VCaP (cell line): ENCODE data around the gene THADA.
"Not testable (repeated sequence)": the region's sequence is repeated elsewhere in the genome, so short reads cannot be mapped to it uniquely, and the experiment has no call there.

Experiments used
- H3K27ac ChIP-seq: fragments of 450-650 bp; 2 replicates; pipeline ENCODE4 v1.5.1; 2017
- CTCF ChIP-seq: fragments of 450-650 bp; conservative IDR thresholded peaks from 2 replicates; pipeline ENCODE4 v1.5.1; 2017; ENCODE audit warnings: mild to moderate bottlenecking, moderate library complexity

The THADA gene

DNA sequence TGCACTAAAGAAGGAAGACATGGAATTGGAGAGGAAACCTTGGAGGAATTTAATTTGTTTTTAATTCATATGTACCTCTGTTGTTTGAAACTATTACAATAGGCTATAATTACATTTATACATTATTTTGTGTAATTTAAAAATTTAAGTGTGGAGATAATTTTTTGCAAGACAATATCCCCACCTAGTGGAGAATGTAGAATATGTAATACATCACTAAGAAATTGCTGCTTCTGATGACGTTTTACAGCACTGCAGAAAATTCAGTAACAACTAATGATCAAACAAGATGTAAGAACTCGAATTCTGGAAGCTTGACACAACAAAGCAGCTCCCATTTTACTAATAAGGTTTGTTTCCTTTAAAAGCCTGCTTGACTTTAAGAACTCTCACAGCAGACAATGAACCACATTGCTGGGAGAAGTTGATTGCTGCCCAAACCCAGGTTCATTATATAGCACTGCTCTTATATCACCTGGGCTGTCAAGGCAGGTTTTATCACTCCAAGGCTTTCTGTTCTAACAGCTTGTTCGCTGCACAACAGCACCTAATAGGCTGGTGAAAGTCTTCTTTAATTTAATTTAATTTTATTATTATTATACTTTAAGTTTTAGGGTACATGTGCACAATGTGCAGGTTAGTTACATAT lies 53.4 kb downstream of the THADA start:
- H3K27ac ChIP-seq: no peak overlapping the region
- TF ChIP-seq CTCF: peak; percentile 65

GRCh38 chr2:43541165-43541564 lies 54.7 kb downstream of the THADA start:
- TF ChIP-seq CTCF: no peak
- no peak overlapping the region for H3K27ac ChIP-seq

DNA sequence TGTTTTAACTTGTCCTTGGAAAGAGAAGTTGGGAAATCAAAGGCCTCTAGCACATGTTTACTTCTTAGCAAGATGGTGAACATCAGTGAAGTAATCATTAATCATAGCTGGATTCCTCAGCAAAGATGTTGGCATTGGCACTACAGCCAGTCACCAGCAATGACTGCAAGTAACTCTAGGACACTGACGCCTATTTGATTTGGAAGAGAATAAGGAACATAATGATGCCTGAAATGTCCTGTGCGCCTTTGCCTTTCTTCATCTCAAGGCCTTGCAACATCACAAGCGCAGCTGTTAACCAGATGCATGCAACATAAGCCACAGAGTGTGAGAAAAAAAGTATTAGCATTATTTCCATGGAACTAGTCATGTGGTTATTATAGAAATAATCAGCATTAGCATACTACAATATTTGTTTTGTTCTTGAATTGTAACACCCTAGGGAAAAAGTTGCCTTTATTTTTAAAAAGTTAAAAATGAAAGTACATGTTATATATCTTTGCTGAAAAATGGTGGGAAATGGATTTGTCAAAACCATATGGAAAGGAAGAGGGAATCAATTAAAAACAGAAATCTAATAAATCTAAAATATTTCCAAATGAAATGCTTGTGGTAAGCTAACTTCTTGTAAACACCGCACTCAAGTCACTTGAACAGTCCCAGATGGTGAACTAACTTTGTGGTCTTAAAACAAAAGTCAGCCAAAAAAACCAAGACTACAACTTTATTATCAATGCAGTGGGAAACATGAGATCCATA lies 55.6 kb downstream of the THADA start:
- H3K27ac ChIP-seq: no peak overlapping the region
- no peak for TF ChIP-seq CTCF

DNA sequence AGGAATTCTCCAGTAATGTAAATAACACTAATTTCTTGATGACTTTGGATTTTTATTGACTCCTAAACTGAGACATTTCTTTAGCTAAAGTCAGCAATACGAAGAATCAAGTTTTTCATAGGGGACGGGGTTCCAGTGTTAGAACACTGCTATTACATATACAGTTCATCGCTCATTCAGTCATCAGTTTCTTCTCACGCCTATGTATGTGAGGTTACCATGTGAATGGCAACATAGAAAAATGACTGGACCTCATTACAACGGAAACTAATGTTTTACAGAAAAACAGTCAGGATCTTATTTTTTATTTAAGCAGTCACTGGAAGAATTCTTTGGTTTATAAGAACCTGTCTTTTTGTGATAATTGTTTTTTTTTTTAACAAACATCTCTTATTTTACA lies 56.4 kb downstream of the THADA start:
- no peak for TF ChIP-seq CTCF
- no peak overlapping the region for H3K27ac ChIP-seq

DNA sequence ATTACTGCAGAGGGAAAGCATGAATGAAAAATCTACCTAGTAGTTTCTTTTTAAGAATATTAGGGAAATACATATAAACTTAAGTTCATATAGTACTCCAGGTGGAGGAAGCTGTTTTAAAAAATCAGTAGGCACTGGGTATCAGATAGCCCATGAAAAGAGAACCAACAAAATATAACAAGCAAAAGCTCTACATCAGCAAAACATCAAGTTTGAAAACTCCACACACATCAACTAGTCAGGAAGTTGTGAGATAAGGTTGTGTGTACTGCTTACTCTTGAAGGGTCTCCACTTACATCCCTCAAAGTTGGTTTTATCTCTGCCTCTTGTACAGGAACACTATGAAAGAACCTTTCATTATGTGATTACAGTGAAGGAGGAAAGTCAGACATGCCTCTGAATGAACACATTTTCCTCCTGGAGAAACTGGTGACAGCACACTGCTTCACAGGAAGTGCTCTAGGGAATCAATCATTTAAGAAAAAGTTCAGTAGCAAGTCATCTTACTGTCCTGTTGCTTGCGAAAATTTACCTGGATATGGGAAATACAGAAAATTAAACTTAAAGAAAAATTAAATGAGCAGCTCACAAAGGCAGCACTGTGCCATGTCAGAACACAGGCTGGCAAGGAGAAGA lies 57.7 kb downstream of the THADA start:
- TF ChIP-seq CTCF: no peak
- no peak overlapping the region for H3K27ac ChIP-seq

DNA sequence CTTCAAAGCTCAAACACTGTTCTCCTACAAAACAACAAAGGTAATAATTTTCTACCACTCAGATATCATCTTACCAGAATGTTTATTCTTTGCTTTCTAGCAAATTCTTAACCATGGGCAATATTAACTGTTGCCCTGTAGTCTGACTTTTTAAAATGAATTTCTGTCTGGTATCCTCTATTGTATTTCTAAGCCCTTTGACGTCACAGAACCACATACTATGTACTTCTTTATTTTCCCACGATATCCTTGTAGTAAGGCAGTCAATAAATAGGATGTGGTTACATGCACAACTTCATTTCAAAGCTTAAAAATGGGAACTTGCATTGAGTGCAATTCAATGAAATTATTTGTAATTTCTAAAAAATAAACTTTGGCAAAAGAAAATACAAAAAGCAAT lies 58.7 kb downstream of the THADA start:
- no peak overlapping the region for H3K27ac ChIP-seq
- TF ChIP-seq CTCF: no peak

DNA sequence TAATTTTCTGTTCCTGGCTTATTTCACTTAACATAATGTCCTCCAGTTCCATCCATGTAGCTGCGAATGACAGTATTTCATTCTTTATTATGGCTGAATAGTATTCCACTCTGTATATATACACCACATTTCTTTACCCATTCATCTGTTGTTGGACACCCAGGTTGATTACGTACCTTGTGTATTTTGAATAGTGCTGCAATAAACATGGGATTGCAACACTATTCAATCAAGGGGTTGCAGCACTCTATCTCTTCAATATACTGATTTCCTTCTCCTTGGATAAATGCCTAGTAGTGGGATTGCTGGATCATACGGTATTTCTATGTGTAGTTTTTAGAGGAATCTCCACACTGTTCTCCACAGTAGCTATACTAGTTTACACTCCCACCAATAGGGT lies 61.3 kb downstream of the THADA start:
- H3K27ac ChIP-seq: no peak overlapping the region
- TF ChIP-seq CTCF: no peak

GRCh38 chr2:43532572-43532971 lies 63.3 kb downstream of the THADA start:
- not testable (repeated sequence) for H3K27ac ChIP-seq
